Neural cell (in vitro differentiated cells): ENCODE measurements around the gene NCAM1. TPM values are rescaled to one million over a fixed set of nuclear protein-coding genes. Genes with fewer than 3 reads are reported as not detected.

Experiments
- H2AFZ ChIP-seq: fragments of 200-600, 300-800 bp; sonication (generic), shearing (Covaris generic); 2 replicates; pipeline ENCODE4 v1.6.0; 2014; ENCODE audit warnings: low read depth, mild to moderate bottlenecking, antibody characterized with exemption, low read length, moderate library complexity
- H3F3A ChIP-seq: fragments of 200-600 bp; shearing (Covaris generic); 2 replicates; pipeline ENCODE4 v1.6.1; 2016; ENCODE audit warnings: mild to moderate bottlenecking, moderate library complexity, mixed read lengths, antibody characterized with exemption, low read length; ENCODE audit not compliant: insufficient read depth, poor library complexity, severe bottlenecking
- H3K27ac ChIP-seq: fragments of 200-600, 300-800 bp; sonication (generic), shearing (Covaris generic); 2 replicates; pipeline ENCODE4 v1.5.1; 2014; ENCODE audit warnings: mild to moderate bottlenecking, low read length, moderate library complexity
- H3K27me3 ChIP-seq: fragments of 300-800, 200-600 bp; sonication (generic), shearing (Covaris generic); 2 replicates; pipeline ENCODE4 v1.6.0; 2014; ENCODE audit warnings: mild to moderate bottlenecking, low read depth, low read length, moderate library complexity; ENCODE audit not compliant: insufficient read depth
- H3K36me3 ChIP-seq: fragments of 300-800, 200-600 bp; sonication (generic), shearing (Covaris generic); 2 replicates; pipeline ENCODE4 v1.5.1; 2014; ENCODE audit warnings: mild to moderate bottlenecking, antibody characterized with exemption, low read length, moderate library complexity; ENCODE audit not compliant: insufficient read depth
- H3K4me2 ChIP-seq: fragments of 300-800, 200-600 bp; sonication (generic), shearing (Covaris generic); 2 replicates; pipeline ENCODE4 v1.6.0; 2014; ENCODE audit warnings: mild to moderate bottlenecking, low read length
- H3K4me3 ChIP-seq: fragments of 300-800, 200-600 bp; sonication (generic), shearing (Covaris generic); 2 replicates; pipeline ENCODE4 v1.5.1; 2014; ENCODE audit warnings: mild to moderate bottlenecking, low read length, moderate library complexity
- H3K79me2 ChIP-seq: fragments of 200-600 bp; shearing (Covaris generic); replicated peaks from 2 replicates; pipeline ENCODE4 v1.6.0; 2014; ENCODE audit warnings: mild to moderate bottlenecking, low read length, moderate library complexity; ENCODE audit not compliant: insufficient read depth
- H3K9ac ChIP-seq: fragments of 300-800, 200-600 bp; sonication (generic), shearing (Covaris generic); 2 replicates; pipeline ENCODE4 v1.6.1; 2016; ENCODE audit warnings: mild to moderate bottlenecking, low read length, mixed read lengths
- H3K9me2 ChIP-seq: fragments of 200-600 bp; shearing (Covaris generic); 2 replicates; pipeline ENCODE4 v1.6.1; 2016; ENCODE audit warnings: mild to moderate bottlenecking, low read length, mixed read lengths; ENCODE audit not compliant: insufficient read depth
- H3K9me3 ChIP-seq: fragments of 200-600, 300-800 bp; sonication (generic), shearing (Covaris generic); 2 replicates; pipeline ENCODE4 v1.6.1; 2016; ENCODE audit warnings: mild to moderate bottlenecking, mixed run types, low read length, moderate library complexity, mixed read lengths
- H4K20me1 ChIP-seq: fragments of 200-600 bp; shearing (Covaris generic); 2 replicates; pipeline ENCODE4 v1.6.1; 2016; ENCODE audit warnings: mild to moderate bottlenecking, mixed run types; ENCODE audit not compliant: insufficient read depth
- EP300 ChIP-seq: fragments of 450-650 bp; conservative IDR thresholded peaks from 2 replicates; pipeline ENCODE4 v1.6.1; 2014; ENCODE audit warnings: antibody characterized with exemption, mild to moderate bottlenecking, moderate library complexity; ENCODE audit not compliant: poor library complexity, severe bottlenecking
- EZH2 ChIP-seq: fragments of 200-600, 300-800 bp; shearing (Covaris generic), sonication (generic); IDR thresholded peaks from 2 replicates; pipeline ENCODE4 v1.6.1; 2014; ENCODE audit warnings: antibody characterized with exemption, low read length, borderline replicate concordance, mild to moderate bottlenecking; ENCODE audit not compliant: insufficient read depth, poor library complexity, severe bottlenecking
- MXI1 ChIP-seq: fragments of 450-650 bp; conservative IDR thresholded peaks from 2 replicates; pipeline ENCODE4 v1.6.1; 2014; ENCODE audit warnings: antibody characterized with exemption, mild to moderate bottlenecking; ENCODE audit not compliant: poor library complexity, severe bottlenecking
- POLR2AphosphoS5 ChIP-seq: IDR thresholded peaks from 2 replicates; pipeline ENCODE4 v1.6.1; 2012
- RAD21 ChIP-seq: fragments of 450-650 bp; conservative IDR thresholded peaks from 2 replicates; pipeline ENCODE4 v1.6.1; 2014; ENCODE audit warnings: antibody characterized with exemption, mild to moderate bottlenecking, moderate library complexity
- REST ChIP-seq: IDR thresholded peaks from 2 replicates; pipeline ENCODE4 v1.6.1; 2012; ENCODE audit warnings: borderline replicate concordance
- SMC3 ChIP-seq: fragments of 450-650 bp; conservative IDR thresholded peaks from 2 replicates; pipeline ENCODE4 v1.6.1; 2014; ENCODE audit warnings: antibody characterized with exemption, mild to moderate bottlenecking, moderate library complexity; ENCODE audit not compliant: poor library complexity
- TAF1 ChIP-seq: IDR thresholded peaks from 2 replicates; pipeline ENCODE4 v1.6.1; 2012; ENCODE audit warnings: low read depth
- polyA plus RNA-seq: library from polyadenylated mRNA; depleted of rRNA; stranded (reverse); fragments of >200 nt; gene quantifications from 2 replicates; pipeline ENCODE4 v1.2.3, GENCODE V29; 2014
- TF ChIP-seq, protein P1 (sequence below): fragments of 450-650 bp; IDR thresholded peaks from 2 replicates; pipeline ENCODE4 v1.5.1; 2014; ENCODE audit warnings: antibody characterized with exemption, mild to moderate bottlenecking, moderate library complexity; ENCODE audit not compliant: poor library complexity, severe bottlenecking

The NCAM1 gene
- polyA plus RNA-seq, 1 donor from 2014 or later, result 120 TPM

DNA sequence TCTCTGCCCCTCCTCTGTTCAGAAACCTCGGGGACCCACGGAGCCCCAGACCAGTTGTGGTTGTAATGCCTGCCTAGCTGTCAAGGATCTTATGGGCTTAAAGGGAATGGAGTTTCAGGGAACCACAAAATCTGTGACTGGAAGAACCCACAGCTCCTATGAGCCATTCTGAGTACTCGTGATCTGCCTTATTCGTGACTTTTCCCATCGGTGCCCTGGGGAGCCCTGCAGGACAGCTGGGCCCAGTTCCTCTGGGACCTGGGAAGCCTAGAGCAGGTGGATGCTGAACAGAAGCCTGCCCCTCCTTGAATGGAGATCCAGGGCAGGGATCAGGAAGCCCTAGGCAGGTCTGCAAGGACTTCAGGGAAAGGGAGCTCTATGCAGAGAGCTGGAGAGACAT lies 311.1 kb downstream of the NCAM1 start:
- Histone ChIP-seq H3K4me3 (no peak overlapping the region), H3K79me2 (no peaks in the 10 kb centered on the region), H3K27ac (no peak overlapping the region), H3K4me2 (no peak overlapping the region), H4K20me1 (no peaks in the 10 kb centered on the region), H3K9me3 (no peaks in the 10 kb centered on the region), H2AFZ (no peak overlapping the region), H3K9ac (no peak overlapping the region), H3K27me3 (no peaks in the 10 kb centered on the region), H3F3A (no peaks in the 10 kb centered on the region), H3K9me2 (no peaks in the 10 kb centered on the region), H3K36me3 (no peaks in the 10 kb centered on the region)
- TF ChIP-seq EZH2, result no peak
- no peak for TF ChIP-seq SMC3
- no peak for TF ChIP-seq TAF1
- no peak for TF ChIP-seq RAD21
- TF ChIP-seq POLR2AphosphoS5, result no peak
- TF ChIP-seq MXI1, result no peak
- TF ChIP-seq REST, result no peak
- TF ChIP-seq EP300, result no peak
- TF ChIP-seq, protein P1, sequence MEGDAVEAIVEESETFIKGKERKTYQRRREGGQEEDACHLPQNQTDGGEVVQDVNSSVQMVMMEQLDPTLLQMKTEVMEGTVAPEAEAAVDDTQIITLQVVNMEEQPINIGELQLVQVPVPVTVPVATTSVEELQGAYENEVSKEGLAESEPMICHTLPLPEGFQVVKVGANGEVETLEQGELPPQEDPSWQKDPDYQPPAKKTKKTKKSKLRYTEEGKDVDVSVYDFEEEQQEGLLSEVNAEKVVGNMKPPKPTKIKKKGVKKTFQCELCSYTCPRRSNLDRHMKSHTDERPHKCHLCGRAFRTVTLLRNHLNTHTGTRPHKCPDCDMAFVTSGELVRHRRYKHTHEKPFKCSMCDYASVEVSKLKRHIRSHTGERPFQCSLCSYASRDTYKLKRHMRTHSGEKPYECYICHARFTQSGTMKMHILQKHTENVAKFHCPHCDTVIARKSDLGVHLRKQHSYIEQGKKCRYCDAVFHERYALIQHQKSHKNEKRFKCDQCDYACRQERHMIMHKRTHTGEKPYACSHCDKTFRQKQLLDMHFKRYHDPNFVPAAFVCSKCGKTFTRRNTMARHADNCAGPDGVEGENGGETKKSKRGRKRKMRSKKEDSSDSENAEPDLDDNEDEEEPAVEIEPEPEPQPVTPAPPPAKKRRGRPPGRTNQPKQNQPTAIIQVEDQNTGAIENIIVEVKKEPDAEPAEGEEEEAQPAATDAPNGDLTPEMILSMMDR, result no peak

GRCh38 chr11:113272927-113273615 lies 311.9 kb downstream of the NCAM1 start:
- no peaks in the 10 kb centered on the region for H3K36me3 ChIP-seq
- H3K79me2 ChIP-seq, result no peaks in the 10 kb centered on the region
- no peaks in the 10 kb centered on the region for H3K27me3 ChIP-seq
- TF ChIP-seq SMC3 (no peak), POLR2AphosphoS5 (no peak), MXI1 (no peak), TAF1 (no peak), EP300 (no peak), REST (no peak), RAD21 (no peak), EZH2 (no peak)
- TF ChIP-seq, protein P1, result no peak
- no peak overlapping the region for H2AFZ ChIP-seq
- no peaks in the 10 kb centered on the region for H3F3A ChIP-seq
- no peaks in the 10 kb centered on the region for H4K20me1 ChIP-seq
- no peak overlapping the region for H3K27ac ChIP-seq
- no peak overlapping the region for H3K4me3 ChIP-seq
- H3K9me3 ChIP-seq, result no peaks in the 10 kb centered on the region
- H3K9me2 ChIP-seq, result no peaks in the 10 kb centered on the region
- H3K9ac ChIP-seq, result no peak overlapping the region
- no peak overlapping the region for H3K4me2 ChIP-seq
